ENCODE measurements around the gene AFAP1. TPM values are rescaled to one million over a fixed set of nuclear protein-coding genes. Genes with fewer than 3 reads are reported as not detected.

The AFAP1 gene
- total and polyA plus RNA-seq, 2 donors (not counting 1 experiment from before 2014, with no cell fraction given): 0.03 to 0.44 TPM

GRCh38 chr4:7805533-7806337 lies 133.9 kb downstream of the AFAP1 start:
- intact Hi-C loops (cut with micrococcal nuclease): no loop called here
- Histone ChIP-seq H2AFZ (ENCODE audit: insufficient read depth, low read depth, low read length, poor library complexity, severe bottlenecking) (no peak overlapping the region), H3K79me2 (ENCODE audit: control insufficient read depth, insufficient read depth, low read length) (no peaks in the 10 kb centered on the region), H3K4me3 (ENCODE audit: control extremely low read depth in 1 of 5, extremely low read depth in 1 of 5, insufficient read depth in 1 of 5, low read depth in 2 of 5, low read length in 4 of 5) (no peak overlapping the region), H3K4me2 (replicated peaks; ENCODE audit: low read depth, low read length, poor library complexity, severe bottlenecking) (no peak overlapping the region), H3K27ac (ENCODE audit: low read length in 2 of 2) (no peak overlapping the region), H3K9me3 (ENCODE audit: control extremely low read depth in 1 of 3, control insufficient read depth in 2 of 3, insufficient read depth in 1 of 3, low read length in 2 of 3) (no peaks in the 10 kb centered on the region), H3K4me1 (ENCODE audit: control insufficient read depth in 2 of 2, insufficient read depth in 2 of 2, low read length in 2 of 2) (no peaks in the 10 kb centered on the region), H3K36me3 (replicated peaks in 1 of 2; ENCODE audit: control extremely low read depth in 1 of 2, control insufficient read depth in 1 of 2, extremely low read depth in 1 of 2, insufficient read depth in 2 of 2, low read length in 1 of 2) (no peaks in the 10 kb centered on the region), H3K9ac (ENCODE audit: low read length) (no peak overlapping the region), H3K27me3 (replicated peaks in 1 of 4; ENCODE audit: control extremely low read depth in 1 of 4, control insufficient read depth in 3 of 4, insufficient read depth in 4 of 4, low read length in 3 of 4) (peaks cover 0 to 2% (median 0%) of the 10 kb centered on the region in 4 experiments), H4K20me1 (ENCODE audit: control insufficient read depth, insufficient read depth, low read length, poor library complexity, severe bottlenecking) (no peaks in the 10 kb centered on the region)
- no peak for ATAC-seq (ENCODE audit: low read depth)
- POLR2A ChIA-PET: no interaction called here
- Mint-ChIP-seq H3K4me1 (no peaks in the 10 kb centered on the region), H3K4me3 (no peak overlapping the region), H3K9me3 (ENCODE audit: insufficient read depth) (no peaks in the 10 kb centered on the region), H3K27me3 (peaks cover 24% of the 10 kb centered on the region), H3K27ac (no peak overlapping the region)
- WGBS (ENCODE audit: insufficient coverage): 74% methylated on average over 20 of the region's 21 CpGs
- no peak for DNase-seq
- no peak for TF ChIP-seq CTCF (IDR thresholded peaks at IDR 0.05)
- no peak for TF ChIP-seq EZH2 (IDR thresholded peaks at IDR 0.05; ENCODE audit: borderline replicate concordance, insufficient read depth, low read depth, low read length, poor library complexity, severe bottlenecking)
- CTCF ChIA-PET: interaction anchor here (0.9 to 4.9 kb wide), 10 partner anchors 15 to 605 kb away, joined by 3 to 49 read pairs (median 10); no protein-coding TSS in a partner anchor

GRCh38 chr4:7804756-7805385 lies 134.8 kb downstream of the AFAP1 start:
- Histone ChIP-seq H3K4me2 (replicated peaks; ENCODE audit: low read depth, low read length, poor library complexity, severe bottlenecking) (no peak overlapping the region), H3K4me1 (ENCODE audit: control insufficient read depth in 2 of 2, insufficient read depth in 2 of 2, low read length in 2 of 2) (no peaks in the 10 kb centered on the region), H3K4me3 (ENCODE audit: control extremely low read depth in 1 of 5, extremely low read depth in 1 of 5, insufficient read depth in 1 of 5, low read depth in 2 of 5, low read length in 4 of 5) (no peak overlapping the region), H3K36me3 (replicated peaks in 1 of 2; ENCODE audit: control extremely low read depth in 1 of 2, control insufficient read depth in 1 of 2, extremely low read depth in 1 of 2, insufficient read depth in 2 of 2, low read length in 1 of 2) (no peaks in the 10 kb centered on the region), H3K9me3 (ENCODE audit: control extremely low read depth in 1 of 3, control insufficient read depth in 2 of 3, insufficient read depth in 1 of 3, low read length in 2 of 3) (no peaks in the 10 kb centered on the region), H3K9ac (ENCODE audit: low read length) (no peak overlapping the region), H4K20me1 (ENCODE audit: control insufficient read depth, insufficient read depth, low read length, poor library complexity, severe bottlenecking) (no peaks in the 10 kb centered on the region), H3K27ac (ENCODE audit: low read length in 2 of 2) (no peak overlapping the region), H3K27me3 (replicated peaks in 1 of 4; ENCODE audit: control extremely low read depth in 1 of 4, control insufficient read depth in 3 of 4, insufficient read depth in 4 of 4, low read length in 3 of 4) (peaks cover 0 to 2% (median 0%) of the 10 kb centered on the region in 4 experiments), H3K79me2 (ENCODE audit: control insufficient read depth, insufficient read depth, low read length) (no peaks in the 10 kb centered on the region), H2AFZ (ENCODE audit: insufficient read depth, low read depth, low read length, poor library complexity, severe bottlenecking) (no peak overlapping the region)
- no peak for DNase-seq
- ChIA-PET CTCF (interaction anchor here (0.7 to 4.9 kb wide), 26 partner anchors 8 to 1113 kb away, joined by 3 to 49 read pairs (median 7); partner anchors contain the start of gene SH3TC1), POLR2A (no interaction called here)
- Mint-ChIP-seq H3K4me3 (no peak overlapping the region), H3K27me3 (peaks cover 29% of the 10 kb centered on the region), H3K4me1 (no peaks in the 10 kb centered on the region), H3K27ac (no peak overlapping the region), H3K9me3 (ENCODE audit: insufficient read depth) (no peaks in the 10 kb centered on the region)
- no peak for TF ChIP-seq CTCF (IDR thresholded peaks at IDR 0.05)
- no peak for TF ChIP-seq EZH2 (IDR thresholded peaks at IDR 0.05; ENCODE audit: borderline replicate concordance, insufficient read depth, low read depth, low read length, poor library complexity, severe bottlenecking)
- WGBS (ENCODE audit: insufficient coverage): 89% methylated on average over 13 of the region's 15 CpGs
- intact Hi-C loops (cut with micrococcal nuclease): loop anchor here (1.0 to 5.0 kb wide), 2 partner anchors 387 to 1088 kb away; partner anchors contain the start of gene BLOC1S4
- no peak for ATAC-seq (ENCODE audit: low read depth)

Measured in B cell (primary cell).